ENCODE data around the gene SLC1A7. TPM values are rescaled to one million over a fixed set of nuclear protein-coding genes. Genes with fewer than 3 reads are reported as not detected.

The SLC1A7 gene
- total and polyA plus RNA-seq, 2 of the 13 experiments (the other 11 are each of a cell fraction or from before 2014, with no cell fraction given), result 0.04 to 2.0 TPM

DNA sequence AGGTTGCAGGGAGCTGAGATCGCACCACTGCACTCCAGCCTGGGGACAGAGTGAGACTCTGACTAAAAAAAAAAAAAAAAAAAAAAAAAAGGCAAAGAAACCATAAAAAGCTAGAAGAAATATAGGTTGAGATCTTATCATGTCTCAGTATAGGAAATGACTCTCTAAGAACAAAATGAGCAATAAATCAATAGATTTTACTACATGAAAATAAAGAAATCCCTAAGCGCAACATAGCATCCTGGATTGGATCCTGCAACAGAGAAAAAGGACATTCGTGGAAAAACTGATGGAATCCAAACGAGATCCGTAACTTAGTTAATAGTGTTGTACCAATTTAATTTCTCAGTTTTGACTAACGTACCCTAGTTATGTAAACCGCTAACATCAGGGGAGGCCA is 35.3 kb downstream of the SLC1A7 start:
- BruUV-seq (replicated peaks), result no TSS peak
- Histone ChIP-seq H3K27me3 (ENCODE audit: control insufficient read depth in 1 of 2, insufficient read depth in 2 of 2, low read length in 2 of 2) (peaks cover 4 to 65% of the 10 kb centered on the region in 2 experiments; a peak in 4 of 5 replicates), H3K9ac (ENCODE audit: insufficient read depth, low read depth, low read length) (peak overlapping the region; percentile 7; the same call in 1 of the 2 replicates), H3K4me2 (ENCODE audit: low read depth, low read length) (peak overlapping the region; percentile 77), H3K4me3 (replicated peaks in 1 of 3; ENCODE audit: insufficient read depth in 1 of 3, low read depth in 2 of 3, low read length in 3 of 3) (peak overlapping the region in 1 of 3 experiments; percentile 2; a peak in 1 of 6 replicates), H3K4me1 (ENCODE audit: insufficient read depth, low read length) (peaks cover 93% of the 10 kb centered on the region), H3K36me3 (replicated peaks in 1 of 2; ENCODE audit: control insufficient read depth in 1 of 2, insufficient read depth in 2 of 2, low read length in 2 of 2) (no peaks in the 10 kb centered on the region), H3K27ac (ENCODE audit: extremely low read length, insufficient read depth, low read length) (peak overlapping the region; percentile 47), H2AFZ (ENCODE audit: low read length) (no peak overlapping the region), H4K20me1 (ENCODE audit: insufficient read depth, low read length) (no peaks in the 10 kb centered on the region), H3K9me3 (ENCODE audit: low read length) (no peaks in the 10 kb centered on the region), H3K79me2 (ENCODE audit: insufficient read depth, low read length) (no peaks in the 10 kb centered on the region)
- CTCF ChIA-PET (ENCODE audit: low intra/inter-chr PET ratio, low total read pairs), result no interaction called here
- in situ Hi-C loops (cut with HindIII; ENCODE audit: extremely low pct_ligation_motif_present, low pct_unique_long_range_greater_than_20kb) (no loop called here), intact Hi-C loops (cut with micrococcal nuclease; ENCODE audit: unreplicated experiment) (loop anchor here (2.0 kb wide), 1 partner anchor 76 kb away; no protein-coding TSS in a partner anchor)
- POLR2A ChIA-PET, result interaction anchor here (0.8 to 2.7 kb wide), 9 partner anchors 15 to 77 kb away, joined by 3 to 20 read pairs (median 6); no protein-coding TSS in a partner anchor
- TF ChIP-seq TCF12 (IDR thresholded peaks at IDR 0.05) (no peak), TCF12 (CRISPR knock-in tag; IDR thresholded peaks at IDR 0.05) (0 out of 2 replicates have a peak, but pooled peaks have one; percentile 5), KAT8 (CRISPR knock-in tag; IDR thresholded peaks at IDR 0.05) (no peak)
- WGBS (ENCODE audit: low lambda C conversion rate), result 36% methylated on average over 7 of the region's 7 CpGs
- DNase-seq (ENCODE audit: low spot score), result no peak
- ATAC-seq, result no peak
- no peak for FAIRE-seq

DNA sequence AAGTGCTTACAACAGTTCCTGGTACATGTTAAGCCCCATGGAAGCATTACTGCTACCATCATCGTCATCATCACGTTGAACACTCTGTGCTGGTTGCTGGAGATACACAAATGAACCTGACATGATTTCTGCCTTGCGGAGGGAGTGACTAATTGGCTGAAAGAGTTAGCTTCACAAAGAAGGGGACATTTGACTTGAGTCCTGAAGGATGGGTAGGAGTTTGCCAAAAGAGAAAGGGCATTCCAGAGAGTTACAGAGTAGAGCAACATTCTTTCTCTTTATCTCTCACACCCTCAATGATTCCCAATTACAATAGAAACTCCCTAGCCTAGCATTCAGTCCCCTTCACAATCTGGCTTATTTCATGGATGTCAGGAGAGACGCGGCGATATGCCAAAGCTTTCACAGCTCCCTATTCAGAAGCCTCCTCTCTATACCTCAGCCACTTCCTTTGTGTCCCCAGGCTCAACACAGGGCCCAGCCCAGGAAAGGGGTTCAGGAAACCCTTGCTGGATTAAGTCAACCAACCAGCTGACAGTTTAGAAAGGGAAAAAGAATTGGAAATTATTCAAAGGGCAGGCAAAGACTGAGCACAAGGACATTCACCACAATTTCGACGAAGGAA is 38.0 kb downstream of the SLC1A7 start:
- POLR2A ChIA-PET, result no interaction called here
- Histone ChIP-seq H3K4me1 (ENCODE audit: insufficient read depth, low read length) (peaks cover 68% of the 10 kb centered on the region), H3K4me2 (ENCODE audit: low read depth, low read length) (no peak overlapping the region), H2AFZ (ENCODE audit: low read length) (no peak overlapping the region), H3K79me2 (ENCODE audit: insufficient read depth, low read length) (no peaks in the 10 kb centered on the region), H3K4me3 (replicated peaks in 1 of 3; ENCODE audit: insufficient read depth in 1 of 3, low read depth in 2 of 3, low read length in 3 of 3) (no peak overlapping the region), H3K36me3 (replicated peaks in 1 of 2; ENCODE audit: control insufficient read depth in 1 of 2, insufficient read depth in 2 of 2, low read length in 2 of 2) (no peaks in the 10 kb centered on the region), H3K27me3 (ENCODE audit: control insufficient read depth in 1 of 2, insufficient read depth in 2 of 2, low read length in 2 of 2) (peaks cover 4 to 50% of the 10 kb centered on the region in 2 experiments; a peak in 4 of 5 replicates), H3K9me3 (ENCODE audit: low read length) (peaks cover 22% of the 10 kb centered on the region), H3K9ac (ENCODE audit: insufficient read depth, low read depth, low read length) (no peak overlapping the region), H3K27ac (ENCODE audit: extremely low read length, insufficient read depth, low read length) (no peak overlapping the region), H4K20me1 (ENCODE audit: insufficient read depth, low read length) (no peaks in the 10 kb centered on the region)
- ATAC-seq (no peak), DNase-seq (ENCODE audit: low spot score) (no peak), FAIRE-seq (no peak)
- in situ Hi-C loops (cut with HindIII; ENCODE audit: extremely low pct_ligation_motif_present, low pct_unique_long_range_greater_than_20kb) (no loop called here), intact Hi-C loops (cut with micrococcal nuclease; ENCODE audit: unreplicated experiment) (no loop called here)
- no TSS peak for BruUV-seq (replicated peaks)
- CTCF ChIA-PET (ENCODE audit: low intra/inter-chr PET ratio, low total read pairs), result no interaction called here
- WGBS (ENCODE audit: low lambda C conversion rate), result 69% methylated on average over 8 of the region's 8 CpGs
- TF ChIP-seq SP1 (IDR thresholded peaks at IDR 0.05) (no peak), SP1 (CRISPR knock-in tag; IDR thresholded peaks at IDR 0.05) (no peak), ZNF383 (CRISPR knock-in tag; IDR thresholded peaks at IDR 0.05; ENCODE audit: borderline replicate concordance) (no peak), BHLHE40 (IDR thresholded peaks at IDR 0.05; ENCODE audit: low read length) (no peak), ZNF547 (CRISPR knock-in tag; IDR thresholded peaks at IDR 0.05) (no peak), ZNF780A (CRISPR knock-in tag; IDR thresholded peaks at IDR 0.05) (no peak), SSRP1 (CRISPR knock-in tag; IDR thresholded peaks at IDR 0.05) (no peak), ZNF562 (CRISPR knock-in tag; IDR thresholded peaks at IDR 0.05; ENCODE audit: borderline replicate concordance) (no peak), SMC3 (IDR thresholded peaks at IDR 0.05; ENCODE audit: low read length) (no peak)
- TF ChIP-seq, protein P1, sequence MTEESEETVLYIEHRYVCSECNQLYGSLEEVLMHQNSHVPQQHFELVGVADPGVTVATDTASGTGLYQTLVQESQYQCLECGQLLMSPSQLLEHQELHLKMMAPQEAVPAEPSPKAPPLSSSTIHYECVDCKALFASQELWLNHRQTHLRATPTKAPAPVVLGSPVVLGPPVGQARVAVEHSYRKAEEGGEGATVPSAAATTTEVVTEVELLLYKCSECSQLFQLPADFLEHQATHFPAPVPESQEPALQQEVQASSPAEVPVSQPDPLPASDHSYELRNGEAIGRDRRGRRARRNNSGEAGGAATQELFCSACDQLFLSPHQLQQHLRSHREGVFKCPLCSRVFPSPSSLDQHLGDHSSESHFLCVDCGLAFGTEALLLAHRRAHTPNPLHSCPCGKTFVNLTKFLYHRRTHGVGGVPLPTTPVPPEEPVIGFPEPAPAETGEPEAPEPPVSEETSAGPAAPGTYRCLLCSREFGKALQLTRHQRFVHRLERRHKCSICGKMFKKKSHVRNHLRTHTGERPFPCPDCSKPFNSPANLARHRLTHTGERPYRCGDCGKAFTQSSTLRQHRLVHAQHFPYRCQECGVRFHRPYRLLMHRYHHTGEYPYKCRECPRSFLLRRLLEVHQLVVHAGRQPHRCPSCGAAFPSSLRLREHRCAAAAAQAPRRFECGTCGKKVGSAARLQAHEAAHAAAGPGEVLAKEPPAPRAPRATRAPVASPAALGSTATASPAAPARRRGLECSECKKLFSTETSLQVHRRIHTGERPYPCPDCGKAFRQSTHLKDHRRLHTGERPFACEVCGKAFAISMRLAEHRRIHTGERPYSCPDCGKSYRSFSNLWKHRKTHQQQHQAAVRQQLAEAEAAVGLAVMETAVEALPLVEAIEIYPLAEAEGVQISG (CRISPR knock-in tag; IDR thresholded peaks at IDR 0.05), result no peak
- TF ChIP-seq, protein P2, sequence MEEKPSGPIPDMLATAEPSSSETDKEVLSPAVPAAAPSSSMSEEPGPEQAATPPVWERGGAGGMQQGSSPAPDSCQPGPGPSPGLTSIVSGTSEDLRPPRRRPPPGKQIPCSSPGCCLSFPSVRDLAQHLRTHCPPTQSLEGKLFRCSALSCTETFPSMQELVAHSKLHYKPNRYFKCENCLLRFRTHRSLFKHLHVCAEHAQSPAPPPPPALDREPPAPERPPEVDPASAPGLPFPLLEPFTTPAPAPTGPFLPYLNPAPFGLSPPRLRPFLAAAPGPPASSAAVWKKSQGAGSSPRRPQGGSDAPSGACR (CRISPR knock-in tag; IDR thresholded peaks at IDR 0.05), result no peak
- TF ChIP-seq, protein P3, sequence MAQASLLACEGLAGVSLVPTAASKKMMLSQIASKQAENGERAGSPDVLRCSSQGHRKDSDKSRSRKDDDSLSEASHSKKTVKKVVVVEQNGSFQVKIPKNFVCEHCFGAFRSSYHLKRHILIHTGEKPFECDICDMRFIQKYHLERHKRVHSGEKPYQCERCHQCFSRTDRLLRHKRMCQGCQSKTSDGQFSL (CRISPR knock-in tag; IDR thresholded peaks at IDR 0.05), result no peak

Measured in HepG2 (cell line).